Cardiac fibroblast (primary cell): Measurements from ENCODE around the gene CLSTN1.
A peak's percentile ranks its signal among the peaks of the same experiment; 100 is the strongest.
"Not testable (repeated sequence)": the region's sequence is repeated elsewhere in the genome, so short reads cannot be mapped to it uniquely, and the experiment has no call there.

Experiments
- DNase-seq, 2 donors: peaks; one replicate each; pipeline versions ENCODE4 v3.0.0 to v3.0.0-alpha.2; 2010; ENCODE audit warnings: low read depth in 2 of 2
- H3K4me3 ChIP-seq, 2 donors: replicated peaks in 1 of 2; 1 replicate in 1 of 2; 2 replicates in 1 of 2; pipeline ENCODE4 v1.5.1; 2011; ENCODE audit warnings: low read depth in 2 of 2, low read length in 2 of 2, mild to moderate bottlenecking in 2 of 2, moderate library complexity in 1 of 2
- TF ChIP-seq, protein P1 (sequence below): IDR thresholded peaks from one replicate; pipeline ENCODE4 v1.5.1; 2011; ENCODE audit warnings: low read depth, mild to moderate bottlenecking, low read length, inconsistent platforms

The CLSTN1 gene

DNA sequence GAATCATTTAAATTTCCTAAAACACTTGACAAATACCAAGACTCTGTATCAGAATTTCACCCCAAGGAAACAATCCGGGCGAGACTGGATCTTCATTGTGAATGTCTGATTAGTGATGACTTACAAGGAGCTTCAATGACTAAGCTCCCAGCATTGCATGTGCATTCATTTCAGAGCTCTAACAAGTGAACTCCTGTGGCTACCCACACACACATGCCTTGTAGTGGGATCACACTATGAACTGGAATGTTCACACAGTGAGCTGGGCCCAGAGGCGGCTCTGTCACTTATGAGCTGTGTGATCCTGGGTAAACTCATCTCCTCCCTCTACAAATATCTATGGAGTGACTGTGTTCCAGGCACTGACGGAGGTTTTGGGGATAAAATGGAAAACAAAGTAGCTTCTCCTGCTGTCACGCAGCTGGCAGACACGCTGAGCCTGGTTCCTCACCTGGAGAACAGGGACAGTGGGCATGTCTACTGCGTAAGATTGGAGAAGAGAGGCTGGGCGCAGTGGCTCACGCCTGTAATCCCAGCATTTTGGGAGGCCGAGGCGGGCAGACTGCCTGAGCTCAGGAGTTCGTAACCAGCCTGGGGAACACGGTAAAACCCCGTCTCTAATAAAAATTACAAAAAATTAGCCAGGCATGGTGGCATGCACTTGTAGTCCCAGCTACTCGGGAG lies 56.9 kb downstream of the CLSTN1 start:
- H3K4me3 ChIP-seq, result no peak overlapping the region
- peak; percentile 93 to 100 for DNase-seq
- TF ChIP-seq, protein P1, sequence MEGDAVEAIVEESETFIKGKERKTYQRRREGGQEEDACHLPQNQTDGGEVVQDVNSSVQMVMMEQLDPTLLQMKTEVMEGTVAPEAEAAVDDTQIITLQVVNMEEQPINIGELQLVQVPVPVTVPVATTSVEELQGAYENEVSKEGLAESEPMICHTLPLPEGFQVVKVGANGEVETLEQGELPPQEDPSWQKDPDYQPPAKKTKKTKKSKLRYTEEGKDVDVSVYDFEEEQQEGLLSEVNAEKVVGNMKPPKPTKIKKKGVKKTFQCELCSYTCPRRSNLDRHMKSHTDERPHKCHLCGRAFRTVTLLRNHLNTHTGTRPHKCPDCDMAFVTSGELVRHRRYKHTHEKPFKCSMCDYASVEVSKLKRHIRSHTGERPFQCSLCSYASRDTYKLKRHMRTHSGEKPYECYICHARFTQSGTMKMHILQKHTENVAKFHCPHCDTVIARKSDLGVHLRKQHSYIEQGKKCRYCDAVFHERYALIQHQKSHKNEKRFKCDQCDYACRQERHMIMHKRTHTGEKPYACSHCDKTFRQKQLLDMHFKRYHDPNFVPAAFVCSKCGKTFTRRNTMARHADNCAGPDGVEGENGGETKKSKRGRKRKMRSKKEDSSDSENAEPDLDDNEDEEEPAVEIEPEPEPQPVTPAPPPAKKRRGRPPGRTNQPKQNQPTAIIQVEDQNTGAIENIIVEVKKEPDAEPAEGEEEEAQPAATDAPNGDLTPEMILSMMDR, result no peak

DNA sequence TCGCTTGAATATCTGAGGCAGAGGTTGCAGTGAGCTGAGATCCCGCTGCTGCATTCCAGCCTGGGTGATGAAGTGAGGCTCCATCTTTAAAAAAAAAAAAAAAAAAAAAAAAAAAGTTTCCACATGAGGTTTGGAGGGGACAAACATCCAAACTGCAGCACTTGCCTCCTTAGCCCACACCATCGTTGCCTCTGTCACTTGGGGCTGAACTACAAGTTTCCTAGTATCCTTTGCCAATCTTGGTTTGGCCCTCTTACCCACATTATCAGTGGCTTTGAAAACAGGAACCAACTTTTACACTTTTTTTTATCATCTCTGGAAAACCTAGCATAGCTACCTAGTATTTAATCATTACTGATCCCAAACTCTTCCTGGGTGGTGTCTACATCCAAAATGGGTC lies 59.2 kb downstream of the CLSTN1 start:
- no peak for DNase-seq
- no peak overlapping the region for H3K4me3 ChIP-seq
- TF ChIP-seq, protein P1, result no peak

DNA sequence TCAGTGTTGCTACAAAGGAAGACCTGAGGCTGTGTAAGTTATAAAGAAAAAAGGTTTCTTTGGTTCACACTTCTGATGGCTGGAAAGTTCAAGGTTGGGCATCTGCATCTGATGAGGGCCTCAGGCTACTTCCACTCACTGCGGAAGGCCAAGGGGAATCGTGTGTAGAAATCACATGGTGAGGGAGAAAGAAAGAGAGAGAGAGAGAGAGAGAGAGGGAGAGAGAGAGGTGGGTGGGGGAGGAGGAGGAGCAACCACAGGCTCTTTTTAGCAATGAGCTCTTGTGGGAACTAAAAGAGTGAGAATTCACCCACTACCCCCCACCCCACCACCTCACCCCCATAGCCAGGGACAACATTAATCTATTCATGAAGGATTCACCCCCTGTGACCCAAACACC lies 59.9 kb downstream of the CLSTN1 start:
- DNase-seq, result no peak

DNA sequence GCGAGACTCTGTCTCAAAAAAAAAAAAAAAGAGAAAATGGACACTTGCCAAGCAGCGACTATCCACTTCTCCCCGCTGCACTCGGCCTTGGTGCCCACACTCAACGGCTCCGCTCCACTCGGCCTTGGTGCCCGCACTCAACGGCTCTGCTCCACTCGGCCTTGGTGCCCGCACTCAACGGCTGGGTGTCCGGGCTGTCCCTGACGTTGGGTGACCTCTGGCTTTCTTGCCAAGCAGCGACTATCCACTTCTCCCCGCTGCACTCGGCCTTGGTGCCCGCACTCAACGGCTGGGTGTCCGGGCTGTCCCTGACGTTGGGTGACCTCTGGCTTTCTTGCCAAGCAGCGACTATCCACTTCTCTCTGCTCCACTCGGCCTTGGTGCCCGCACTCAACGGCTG lies 61.3 kb downstream of the CLSTN1 start:
- H3K4me3 ChIP-seq, DNase-seq: not testable (repeated sequence)

More for the DNA sequence above, 59.9 kb downstream of the CLSTN1 start:
- TF ChIP-seq, protein P1, result no peak
- H3K4me3 ChIP-seq, result no peak overlapping the region

DNA sequence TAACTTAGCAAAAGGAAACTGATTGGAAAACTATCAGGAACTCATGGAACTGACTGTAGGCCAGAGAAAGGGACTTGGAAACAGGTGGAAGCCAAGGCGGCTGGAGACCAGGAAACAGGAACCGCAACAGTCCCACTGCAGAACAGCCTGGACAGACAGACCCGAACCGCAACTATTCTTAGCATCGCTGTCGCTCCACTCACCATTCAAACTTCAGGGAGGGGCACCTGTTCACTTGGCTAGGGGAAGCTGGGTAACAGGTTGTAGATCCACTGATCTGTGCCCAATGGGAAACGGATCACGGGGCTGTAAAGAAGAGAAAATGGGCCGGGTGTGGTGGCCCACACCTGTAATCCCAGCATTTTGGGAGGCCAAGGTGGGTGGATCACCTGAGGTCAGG lies 61.9 kb downstream of the CLSTN1 start:
- no peak overlapping the region for H3K4me3 ChIP-seq
- TF ChIP-seq, protein P1, result no peak
- DNase-seq, result no peak

DNA sequence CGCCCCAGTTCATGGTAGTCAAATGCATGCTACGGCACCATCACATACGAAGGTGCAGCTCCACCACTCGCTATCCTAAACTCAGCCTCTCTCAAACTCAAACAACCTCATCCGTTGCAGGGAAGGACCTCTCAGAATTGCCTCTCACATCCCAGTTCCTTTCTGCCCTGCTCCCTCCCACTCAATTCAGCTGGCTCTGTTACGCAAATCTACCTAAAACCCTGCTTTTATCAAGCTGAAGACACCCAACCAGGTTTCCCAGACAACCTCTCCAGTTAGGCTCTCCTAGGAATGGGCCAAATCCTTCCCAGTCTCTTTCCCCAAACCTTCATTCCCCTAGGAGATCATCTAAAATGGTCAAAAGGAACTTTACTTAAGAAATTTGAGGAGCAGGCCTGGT lies 62.9 kb downstream of the CLSTN1 start:
- H3K4me3 ChIP-seq, result no peak overlapping the region
- DNase-seq, result no peak
- TF ChIP-seq, protein P1, result no peak

DNA sequence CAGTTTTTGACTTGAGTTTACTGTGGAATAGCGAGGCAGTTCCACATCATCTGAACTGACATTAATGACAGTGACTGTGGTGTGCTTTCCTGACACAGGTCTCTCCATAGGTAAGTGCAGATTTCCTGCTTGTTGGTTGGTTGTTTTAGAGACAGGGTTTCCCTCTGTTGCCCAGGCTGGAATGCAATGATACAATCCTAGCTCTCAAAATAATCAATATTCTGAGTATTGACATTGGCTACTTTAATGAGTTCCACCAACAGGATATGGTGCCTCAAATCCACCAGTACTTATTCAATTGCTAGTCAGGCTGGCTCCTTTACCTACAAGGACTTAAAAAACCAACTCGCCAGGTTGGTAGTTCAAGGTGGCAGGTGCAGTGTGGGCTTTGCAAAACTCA lies 63.8 kb downstream of the CLSTN1 start:
- DNase-seq, result no peak
- no peak overlapping the region for H3K4me3 ChIP-seq
- TF ChIP-seq, protein P1, result no peak
